Peyer's patch (tissue), 4 donors: ENCODE data around the gene PRMT2. TPM values are rescaled to one million over a fixed set of nuclear protein-coding genes. Genes with fewer than 3 reads are reported as not detected.
"Not testable (repeated sequence)": the region's sequence is repeated elsewhere in the genome, so short reads cannot be mapped to it uniquely, and the experiment has no call there.

Source experiments
- DNase-seq, 3 donors: peaks; one replicate each; pipeline ENCODE4 v3.0.0-alpha.2; 2017 to 2019
- H3K27ac ChIP-seq, 4 donors: fragments of 200-600 bp; sonication (generic); one replicate each; pipeline ENCODE4 v1.5.1; 2016 to 2019
- H3K27me3 ChIP-seq, 2 donors: fragments of 200-600 bp; sonication (generic); one replicate each; pipeline ENCODE4 v1.5.1; 2019
- H3K36me3 ChIP-seq, 3 donors: fragments of 200-600 bp; sonication (generic); one replicate each; pipeline ENCODE4 v1.5.1; 2016 to 2019
- H3K4me1 ChIP-seq, 4 donors: fragments of 200-600 bp; sonication (generic); one replicate each; pipeline ENCODE4 v1.5.1; 2016 to 2019
- H3K4me3 ChIP-seq, 4 donors: fragments of 200-600 bp; sonication (generic); 1 replicate in 3 of 4; 2 replicates in 1 of 4; pipeline ENCODE4 v1.5.1; 2016 to 2019; ENCODE audit warnings: mild to moderate bottlenecking in 1 of 4
- H3K9me3 ChIP-seq, 4 donors: fragments of 200-600 bp; sonication (generic); one replicate each; pipeline ENCODE4 v1.5.1; 2016 to 2019; ENCODE audit warnings: mild to moderate bottlenecking in 1 of 4
- POLR2A ChIP-seq, 2 donors: fragments of 450-650 bp; IDR thresholded peaks; one replicate each; pipeline ENCODE4 v1.5.1; 2017; ENCODE audit warnings: antibody characterized with exemption in 2 of 2, mild to moderate bottlenecking in 2 of 2, moderate library complexity in 2 of 2
- total RNA-seq, 4 donors: library from RNA; depleted of rRNA; stranded (reverse); fragments of >200 nt; gene quantifications; one replicate each; pipeline ENCODE4 v1.1.0, GENCODE V29; 2016
- TF ChIP-seq, protein P1 (sequence below), 6 experiments: fragments of 450-650 bp in 4 of 6; fragments of 200-600 bp in 2 of 6; sonication (generic) in 1 of 6; IDR thresholded peaks; one replicate each; pipeline ENCODE4 v1.5.1; 2017 to 2019; ENCODE audit warnings: antibody characterized with exemption in 6 of 6, mild to moderate bottlenecking in 3 of 6, moderate library complexity in 1 of 6

The PRMT2 gene
- total RNA-seq, 4 donors from 2014 or later: 59.9 to 210 (median 95.0) TPM

DNA sequence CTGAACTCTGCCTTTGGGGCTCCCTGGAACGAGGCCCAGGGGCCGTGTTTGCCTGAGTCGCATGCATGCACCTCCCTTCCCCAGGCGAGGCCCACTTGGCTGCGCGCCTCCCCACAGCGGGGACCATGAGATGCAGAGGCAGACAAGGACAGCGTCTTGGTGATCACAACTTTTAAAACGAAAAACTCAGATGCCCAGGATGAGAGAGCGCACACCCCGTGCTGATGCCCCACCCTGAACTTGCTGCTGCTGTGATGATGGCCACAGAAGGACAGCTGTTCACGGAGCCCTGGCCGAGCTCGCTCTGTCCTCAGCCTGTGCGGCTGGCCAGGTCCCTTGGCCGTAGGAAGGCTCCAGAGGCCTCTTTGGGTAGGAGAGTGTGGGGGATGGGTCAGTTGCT is 11.4 kb upstream of the PRMT2 start:
- TF ChIP-seq, protein P1, sequence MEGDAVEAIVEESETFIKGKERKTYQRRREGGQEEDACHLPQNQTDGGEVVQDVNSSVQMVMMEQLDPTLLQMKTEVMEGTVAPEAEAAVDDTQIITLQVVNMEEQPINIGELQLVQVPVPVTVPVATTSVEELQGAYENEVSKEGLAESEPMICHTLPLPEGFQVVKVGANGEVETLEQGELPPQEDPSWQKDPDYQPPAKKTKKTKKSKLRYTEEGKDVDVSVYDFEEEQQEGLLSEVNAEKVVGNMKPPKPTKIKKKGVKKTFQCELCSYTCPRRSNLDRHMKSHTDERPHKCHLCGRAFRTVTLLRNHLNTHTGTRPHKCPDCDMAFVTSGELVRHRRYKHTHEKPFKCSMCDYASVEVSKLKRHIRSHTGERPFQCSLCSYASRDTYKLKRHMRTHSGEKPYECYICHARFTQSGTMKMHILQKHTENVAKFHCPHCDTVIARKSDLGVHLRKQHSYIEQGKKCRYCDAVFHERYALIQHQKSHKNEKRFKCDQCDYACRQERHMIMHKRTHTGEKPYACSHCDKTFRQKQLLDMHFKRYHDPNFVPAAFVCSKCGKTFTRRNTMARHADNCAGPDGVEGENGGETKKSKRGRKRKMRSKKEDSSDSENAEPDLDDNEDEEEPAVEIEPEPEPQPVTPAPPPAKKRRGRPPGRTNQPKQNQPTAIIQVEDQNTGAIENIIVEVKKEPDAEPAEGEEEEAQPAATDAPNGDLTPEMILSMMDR (IDR thresholded peaks at IDR 0.05): no peak
- TF ChIP-seq POLR2A (IDR thresholded peaks at IDR 0.05): no peak
- peaks cover 0 to 10% (median 3%) of the 10 kb centered on the region in 4 donors for H3K9me3 ChIP-seq
- no peak overlapping the region for H3K27ac ChIP-seq
- DNase-seq: no peak
- H3K4me1 ChIP-seq: peaks cover 0 to 7% (median 0%) of the 10 kb centered on the region in 4 donors
- no peak overlapping the region for H3K4me3 ChIP-seq
- H3K27me3 ChIP-seq: no peaks in the 10 kb centered on the region
- no peaks in the 10 kb centered on the region for H3K36me3 ChIP-seq

GRCh38 chr21:46625759-46626158 is 9.7 kb upstream of the PRMT2 start:
- Histone ChIP-seq H3K4me3 (no peak overlapping the region), H3K4me1 (peaks cover 0 to 7% (median 0%) of the 10 kb centered on the region in 4 donors), H3K9me3 (peaks cover 0 to 10% (median 3%) of the 10 kb centered on the region in 4 donors), H3K27me3 (no peaks in the 10 kb centered on the region), H3K27ac (no peak overlapping the region), H3K36me3 (no peaks in the 10 kb centered on the region)
- no peak for DNase-seq
- no peak for TF ChIP-seq POLR2A (IDR thresholded peaks at IDR 0.05)
- TF ChIP-seq, protein P1 (IDR thresholded peaks at IDR 0.05): no peak

GRCh38 chr21:46626536-46626935 is 8.9 kb upstream of the PRMT2 start:
- Histone ChIP-seq H3K27me3 (no peaks in the 10 kb centered on the region), H3K9me3 (peaks cover 0 to 10% (median 3%) of the 10 kb centered on the region in 4 donors), H3K4me1 (peaks cover 0 to 5% (median 0%) of the 10 kb centered on the region in 4 donors), H3K36me3 (no peaks in the 10 kb centered on the region), H3K4me3 (no peak overlapping the region), H3K27ac (no peak overlapping the region)
- no peak for TF ChIP-seq POLR2A (IDR thresholded peaks at IDR 0.05)
- TF ChIP-seq, protein P1 (IDR thresholded peaks at IDR 0.05): no peak
- no peak for DNase-seq

DNA sequence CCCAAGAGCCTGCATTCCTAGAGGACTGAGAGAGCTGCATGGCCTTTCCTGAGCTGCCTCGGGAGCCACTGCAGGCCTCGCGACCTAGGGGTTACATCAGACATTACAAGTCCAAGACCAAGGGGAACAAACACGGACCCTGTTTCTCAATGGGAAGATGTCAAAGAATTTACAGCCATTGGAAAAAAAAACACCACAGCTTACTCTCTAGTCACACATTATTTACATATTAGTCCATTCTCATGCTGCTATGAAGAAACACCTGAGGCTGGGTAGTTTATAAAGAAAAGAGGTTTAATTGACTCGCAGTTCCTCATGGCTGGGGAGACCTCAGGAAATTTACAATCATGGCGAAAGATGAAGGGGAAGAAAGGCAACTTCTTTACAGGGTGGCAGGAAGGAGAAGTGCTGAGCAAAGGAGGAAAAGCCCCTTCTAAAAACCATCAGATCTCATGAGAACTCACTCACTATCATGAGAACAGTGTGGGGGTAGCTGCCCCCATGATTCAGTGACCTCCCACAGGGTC is 8.4 kb upstream of the PRMT2 start:
- H3K27ac ChIP-seq: no peak overlapping the region
- no peak overlapping the region for H3K4me3 ChIP-seq
- TF ChIP-seq, protein P1 (IDR thresholded peaks at IDR 0.05): no peak
- TF ChIP-seq POLR2A (IDR thresholded peaks at IDR 0.05): no peak
- DNase-seq: no peak
- peaks cover 0 to 10% (median 3%) of the 10 kb centered on the region in 4 donors for H3K9me3 ChIP-seq
- no peaks in the 10 kb centered on the region for H3K4me1 ChIP-seq
- H3K27me3 ChIP-seq: no peaks in the 10 kb centered on the region
- H3K36me3 ChIP-seq: no peaks in the 10 kb centered on the region

DNA sequence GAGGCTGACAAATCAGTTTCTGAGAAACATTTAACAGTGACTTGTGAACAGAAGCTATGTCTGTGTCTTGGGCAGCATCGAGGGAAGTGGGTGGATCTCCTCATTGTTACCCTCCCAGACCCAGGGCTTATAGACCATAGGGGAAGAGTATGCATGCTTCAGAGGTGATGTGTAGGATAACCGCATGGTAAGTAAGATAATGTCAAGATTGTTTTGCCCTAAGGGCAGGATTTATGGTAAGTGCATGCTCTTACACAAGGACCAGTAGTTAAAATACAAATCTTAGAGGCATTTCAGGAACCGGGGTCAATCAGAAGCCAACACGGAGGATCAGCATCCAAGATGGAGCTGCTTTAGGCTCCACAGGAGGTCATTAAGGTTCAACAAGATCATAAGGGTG is 7.7 kb upstream of the PRMT2 start:
- DNase-seq: no peak
- Histone ChIP-seq H3K27ac (no peak overlapping the region), H3K4me1 (no peaks in the 10 kb centered on the region), H3K9me3 (peaks cover 0 to 10% (median 3%) of the 10 kb centered on the region in 4 donors), H3K4me3 (no peak overlapping the region), H3K36me3 (no peaks in the 10 kb centered on the region), H3K27me3 (no peaks in the 10 kb centered on the region)
- TF ChIP-seq POLR2A (IDR thresholded peaks at IDR 0.05): no peak
- TF ChIP-seq, protein P1 (IDR thresholded peaks at IDR 0.05): no peak

- no peaks in the 10 kb centered on the region for H3K36me3 ChIP-seq
- H3K27ac ChIP-seq: no peak overlapping the region
- H3K27me3 ChIP-seq: no peaks in the 10 kb centered on the region
- H3K9me3 ChIP-seq: peaks cover 0 to 10% (median 3%) of the 10 kb centered on the region in 4 donors
- no peak for DNase-seq
- H3K4me3 ChIP-seq: no peak overlapping the region
- TF ChIP-seq, protein P1 (IDR thresholded peaks at IDR 0.05): no peak
- TF ChIP-seq POLR2A (IDR thresholded peaks at IDR 0.05): no peak
- no peaks in the 10 kb centered on the region for H3K4me1 ChIP-seq
Observed at GRCh38 chr21:46628868-46629267, 6.6 kb upstream of the PRMT2 start.

DNA sequence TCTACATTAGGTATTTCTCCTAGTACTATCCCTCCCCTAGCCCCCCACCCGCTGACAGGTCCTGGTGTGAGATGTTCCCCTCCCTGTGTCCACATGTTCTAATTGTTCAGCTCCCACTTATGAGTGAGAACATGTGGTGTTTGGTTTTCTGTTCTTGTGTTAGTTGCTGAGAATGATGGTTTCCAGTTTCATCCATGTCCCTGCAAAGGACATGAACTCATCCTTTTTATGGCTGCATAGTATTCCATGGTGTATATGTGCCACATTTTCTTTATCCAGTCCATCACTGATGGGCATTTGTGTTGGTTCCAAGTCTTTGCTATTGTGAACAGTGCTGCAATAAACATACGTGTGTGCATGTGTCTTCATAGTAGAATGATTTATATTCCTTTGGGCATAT is 4.6 kb upstream of the PRMT2 start:
- not testable (repeated sequence) for H3K4me3 ChIP-seq

More for the DNA sequence above, 4.6 kb upstream of the PRMT2 start:
- not testable (repeated sequence) for H3K27me3 ChIP-seq, H3K27ac ChIP-seq, H3K9me3 ChIP-seq, H3K36me3 ChIP-seq, DNase-seq, H3K4me1 ChIP-seq
